GM12878 (cell line): ENCODE results near the gene TYW5. TPM values are rescaled to one million over a fixed set of nuclear protein-coding genes. Genes with fewer than 3 reads are reported as not detected.

Source experiments
- ATAC-seq: fragments of 200-7000 bp; cut with Tn5 transposase; 3 replicates; pipeline ENCODE4 v1.9.1; 2020; ENCODE audit warnings: mild to moderate bottlenecking, moderate library complexity
- BruUV-seq: library from RNA; stranded (reverse); fragments of 400-500 nt; replicated peaks from 2 replicates; lab custom pipeline; 2021; lab: Mats Ljungman, UMichigan
- CTCF ChIA-PET: fragments of 300-600 bp; sonication (Branson Sonifier 250); formaldehyde crosslinking; extraction: SDS; loops from one replicate; lab custom pipeline; 2021; ENCODE audit warnings: inconsistent platforms; lab: Yijun Ruan, JAX
- POLR2A ChIA-PET: fragments of 350-600 bp; formaldehyde crosslinking; extraction: SDS; loops from one replicate; lab custom pipeline; 2021; ENCODE audit warnings: inconsistent platforms; lab: Charles Lee
- RAD21 ChIA-PET: fragments of 300-600 bp; sonication (Branson Sonifier 250); formaldehyde crosslinking; loops from one replicate; lab custom pipeline; 2023; ENCODE audit warnings: antibody characterized with exemption; ENCODE audit not compliant: unreplicated experiment; lab: Charles Lee
- SMC1A ChIA-PET: fragments of 300-600 bp; sonication (Branson Sonifier 250); formaldehyde crosslinking; loops from one replicate; lab custom pipeline; 2023; ENCODE audit not compliant: unreplicated experiment, uncharacterized antibody; lab: Charles Lee
- DNase-seq: peaks from one replicate; pipeline ENCODE4 v3.0.0-alpha.2; 2011; ENCODE audit warnings: low read depth, low spot score
- FAIRE-seq: peaks from 3 replicates; lab custom pipeline; 2011; peaks lifted over from hg19 to GRCh38; lab: Jason Lieb, UNC
- H2AFZ ChIP-seq: 2 replicates; pipeline ENCODE4 v1.6.0; 2011; ENCODE audit warnings: low read depth, low read length, control low read depth; ENCODE audit not compliant: control insufficient read depth
- H3K27ac ChIP-seq: 2 replicates; pipeline ENCODE4 v1.5.1; 2011; ENCODE audit warnings: control low read depth; ENCODE audit not compliant: control insufficient read depth, insufficient read depth
- H3K27me3 ChIP-seq, 2 experiments: replicated peaks in 1 of 2; 2 replicates each; pipeline versions ENCODE4 v1.6.0 to v1.6.1; 2011; ENCODE audit warnings: low read length in 1 of 2; ENCODE audit not compliant: control insufficient read depth in 2 of 2, insufficient read depth in 2 of 2
- H3K36me3 ChIP-seq, 2 experiments: 2 replicates each; pipeline ENCODE4 v1.5.1; 2011; ENCODE audit warnings: low read length in 1 of 2; ENCODE audit not compliant: control insufficient read depth in 2 of 2, insufficient read depth in 2 of 2
- H3K4me1 ChIP-seq: 2 replicates; pipeline ENCODE4 v1.6.1; 2011; ENCODE audit warnings: mild to moderate bottlenecking, low read length, moderate library complexity, mixed read lengths; ENCODE audit not compliant: control insufficient read depth, insufficient read depth
- H3K4me2 ChIP-seq: 2 replicates; pipeline ENCODE4 v1.6.0; 2011; ENCODE audit warnings: control low read depth; ENCODE audit not compliant: control insufficient read depth, insufficient read depth
- H3K4me3 ChIP-seq: fragments of 200-600 bp; sonication (generic); 2 replicates; pipeline ENCODE4 v1.5.1; 2016
- H3K79me2 ChIP-seq: 2 replicates; pipeline ENCODE4 v1.6.0; 2011; ENCODE audit warnings: low read length; ENCODE audit not compliant: control insufficient read depth, insufficient read depth
- H3K9ac ChIP-seq: 2 replicates; pipeline ENCODE4 v1.8.0; 2011; ENCODE audit warnings: low read length, control low read depth, mixed read lengths; ENCODE audit not compliant: control insufficient read depth, insufficient read depth
- H3K9me3 ChIP-seq: replicated peaks from 3 replicates; pipeline ENCODE4 v1.5.1; 2011; ENCODE audit warnings: mild to moderate bottlenecking, low read length; ENCODE audit not compliant: control insufficient read depth, insufficient read depth
- H4K20me1 ChIP-seq: 2 replicates; pipeline ENCODE4 v1.6.0; 2011; ENCODE audit not compliant: control insufficient read depth, insufficient read depth
- ASH2L ChIP-seq: fragments of 300-600, 200-600 bp; sonication (generic); IDR thresholded peaks from 2 replicates; pipeline ENCODE4 v1.6.1; 2017; ENCODE audit warnings: low read depth, mild to moderate bottlenecking, borderline replicate concordance
- CEBPB ChIP-seq, 2 experiments: fragments of 150-350 bp in 1 of 2; IDR thresholded peaks; 2 replicates each; pipeline ENCODE4 v1.6.1; 2012 to 2014; ENCODE audit warnings: low read depth in 2 of 2, low read length in 2 of 2, borderline replicate concordance in 1 of 2, inconsistent platforms in 1 of 2
- EED ChIP-seq: sonication (generic); IDR thresholded peaks from 2 replicates; pipeline ENCODE4 v1.6.1; 2016; ENCODE audit warnings: antibody characterized with exemption, low read depth
- FOXK2 ChIP-seq: fragments of 450-650 bp; IDR thresholded peaks from 2 replicates; pipeline ENCODE4 v1.6.1; 2017; ENCODE audit warnings: mild to moderate bottlenecking, moderate library complexity
- IKZF2 ChIP-seq, 2 experiments: fragments of 450-650 bp; IDR thresholded peaks; 2 replicates each; pipeline ENCODE4 v1.6.1; 2017; ENCODE audit warnings: mild to moderate bottlenecking in 2 of 2, moderate library complexity in 2 of 2
- MYB ChIP-seq: fragments of 150-350 bp; IDR thresholded peaks from 2 replicates; pipeline ENCODE4 v1.6.1; 2014; ENCODE audit warnings: mild to moderate bottlenecking, low read depth, low read length, borderline replicate concordance
- MYC ChIP-seq: IDR thresholded peaks from 2 replicates; pipeline ENCODE4 v1.6.1; 2011; ENCODE audit warnings: mild to moderate bottlenecking, low read length, moderate library complexity, inconsistent platforms; ENCODE audit not compliant: insufficient read depth, insufficient replicate concordance, insufficient read length, severe bottlenecking
- SIN3A ChIP-seq: IDR thresholded peaks from 2 replicates; pipeline ENCODE4 v1.6.1; 2012; ENCODE audit warnings: low read depth, low read length, improper control_type of control experiment
- SMARCA5 ChIP-seq: fragments of 450-650 bp; IDR thresholded peaks from 2 replicates; pipeline ENCODE4 v1.6.1; 2017; ENCODE audit warnings: mild to moderate bottlenecking
- TAF1 ChIP-seq: IDR thresholded peaks from 2 replicates; pipeline ENCODE4 v1.6.1; 2011; ENCODE audit warnings: mild to moderate bottlenecking, low read depth, low read length, borderline replicate concordance
- TCF7 ChIP-seq: IDR thresholded peaks from 2 replicates; pipeline ENCODE4 v1.6.1; 2014; ENCODE audit warnings: antibody characterized with exemption, borderline replicate concordance
- WGBS: methylation state at CpG from one replicate; pipeline ENCODE4 v1.1.6; 2016; ENCODE audit warnings: low lambda C conversion rate; ENCODE audit not compliant: insufficient replicate concordance, insufficient coverage; ENCODE audit errors: missing lambda C conversion rate; 5-methylcytosine and 5-hydroxymethylcytosine counted together
- in situ Hi-C: fragments of 300-500 bp; cut with MboI; formaldehyde crosslinking; loops from 9 replicates; pipeline ENCODE4 v1.14.3; 2018; ENCODE audit warnings: mixed read lengths
- intact Hi-C: fragments of 100-400 bp; cut with micrococcal nuclease; formaldehyde crosslinking; loops from one replicate; pipeline ENCODE4 v1.14.2; 2022; ENCODE audit not compliant: unreplicated experiment
- polyA plus RNA-seq, 11 experiments: library from polyadenylated mRNA; depleted of rRNA in 4 of 11; unstranded in 6 of 11; stranded (reverse) in 5 of 11; fragments of >200 nt; fragmentation: Nextera tagmentation in 4 of 11; fragmentation: Illumina TruSeq in 1 of 11; extraction: Ambion mirVana in 4 of 11; extraction: Trizol in 1 of 11; gene quantifications; 1 replicate in 1 of 11; 2 replicates in 10 of 11; pipeline versions ENCODE4 v1.2.1 to v1.2.3, GENCODE V29; 2011 to 2016; ENCODE audit warnings: inconsistent platforms in 2 of 11, missing spikeins in 2 of 11, low read depth in 1 of 11
- total RNA-seq, 4 experiments: library from RNA; depleted of rRNA in 3 of 4; stranded (reverse); fragments of >200 nt in 3 of 4; fragmentation: Illumina TruSeq in 1 of 4; extraction: Trizol in 1 of 4; gene quantifications; 2 replicates each; pipeline versions ENCODE4 v1.2.1 to v1.2.3, GENCODE V29; 2013 to 2021
- TF ChIP-seq, protein P1 (sequence below): fragments of 450-650 bp; IDR thresholded peaks from 2 replicates; pipeline ENCODE4 v1.6.1; 2018; ENCODE audit warnings: borderline replicate concordance, mild to moderate bottlenecking; ENCODE audit not compliant: partially characterized antibody
- TF ChIP-seq, protein P2 (sequence below): IDR thresholded peaks from 2 replicates; pipeline ENCODE4 v1.6.1; 2012; ENCODE audit warnings: low read depth, low read length, improper control_type of control experiment

TYW5 gene
- total and polyA plus RNA-seq, 10 of the 15 experiments (the other 5 are each of a cell fraction or from before 2014, with no cell fraction given), result 4.6 to 11.8 (median 7.4) TPM

DNA sequence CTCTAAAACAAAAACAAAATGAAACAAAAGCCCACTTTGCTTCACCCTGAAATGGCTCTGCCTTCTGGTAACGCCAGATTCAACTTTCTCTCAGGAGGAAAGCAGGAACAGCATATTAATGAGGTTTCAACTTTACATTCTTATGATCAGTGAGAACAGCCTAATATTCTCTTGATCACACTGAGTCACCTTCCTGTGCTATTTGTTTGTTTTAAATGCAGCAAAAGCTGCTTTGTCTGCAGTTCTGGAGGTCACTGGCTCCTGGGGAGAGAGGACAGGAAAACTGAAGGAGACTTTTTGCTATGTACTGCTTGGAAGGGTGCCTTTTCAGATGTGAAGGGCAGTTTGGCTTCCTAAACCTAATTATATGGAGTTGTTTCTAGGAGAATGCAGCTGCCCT is 48.2 kb upstream of the TYW5 start:
- Histone ChIP-seq H3K4me1 (no peaks in the 10 kb centered on the region), H3K9ac (no peak overlapping the region), H3K4me3 (no peak overlapping the region), H3K9me3 (no peaks in the 10 kb centered on the region)
- ChIA-PET CTCF (interaction anchor here (1.0 kb wide), 1 partner anchor 19 kb away, joined by 3 read pairs; no protein-coding TSS in a partner anchor), SMC1A (interaction anchor here (0.7 kb wide), 1 partner anchor 12 kb away, joined by 3 read pairs; no protein-coding TSS in a partner anchor)
- FAIRE-seq, result no peak
- no peak for DNase-seq
- 0% methylated on average over 1 of the region's 1 CpG for WGBS
- intact Hi-C loops, result no loop called here
- in situ Hi-C loops, result no loop called here
- no peak for TF ChIP-seq TCF7
- TF ChIP-seq IKZF2 (IDR thresholded peaks at IDR 0.05), result no peak
- no peak for TF ChIP-seq SIN3A
- TF ChIP-seq FOXK2, result no peak
- TF ChIP-seq ASH2L, result no peak
- TF ChIP-seq, protein P1, sequence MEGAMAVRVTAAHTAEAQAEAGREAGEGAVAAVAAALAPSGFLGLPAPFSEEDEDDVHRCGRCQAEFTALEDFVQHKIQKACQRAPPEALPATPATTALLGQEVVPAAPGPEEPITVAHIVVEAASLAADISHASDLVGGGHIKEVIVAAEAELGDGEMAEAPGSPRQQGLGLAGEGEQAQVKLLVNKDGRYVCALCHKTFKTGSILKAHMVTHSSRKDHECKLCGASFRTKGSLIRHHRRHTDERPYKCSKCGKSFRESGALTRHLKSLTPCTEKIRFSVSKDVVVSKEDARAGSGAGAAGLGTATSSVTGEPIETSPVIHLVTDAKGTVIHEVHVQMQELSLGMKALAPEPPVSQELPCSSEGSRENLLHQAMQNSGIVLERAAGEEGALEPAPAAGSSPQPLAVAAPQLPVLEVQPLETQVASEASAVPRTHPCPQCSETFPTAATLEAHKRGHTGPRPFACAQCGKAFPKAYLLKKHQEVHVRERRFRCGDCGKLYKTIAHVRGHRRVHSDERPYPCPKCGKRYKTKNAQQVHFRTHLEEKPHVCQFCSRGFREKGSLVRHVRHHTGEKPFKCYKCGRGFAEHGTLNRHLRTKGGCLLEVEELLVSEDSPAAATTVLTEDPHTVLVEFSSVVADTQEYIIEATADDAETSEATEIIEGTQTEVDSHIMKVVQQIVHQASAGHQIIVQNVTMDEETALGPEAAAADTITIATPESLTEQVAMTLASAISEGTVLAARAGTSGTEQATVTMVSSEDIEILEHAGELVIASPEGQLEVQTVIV, result no peak
- no peak for TF ChIP-seq MYB
- TF ChIP-seq EED, result no peak
- TF ChIP-seq TAF1, result no peak
- TF ChIP-seq CEBPB (IDR thresholded peaks at IDR 0.05; ENCODE audit: borderline replicate concordance in 1 of 2, low read depth in 2 of 2, low read length in 2 of 2), result no peak
- TF ChIP-seq SMARCA5, result no peak
- TF ChIP-seq, protein P2, sequence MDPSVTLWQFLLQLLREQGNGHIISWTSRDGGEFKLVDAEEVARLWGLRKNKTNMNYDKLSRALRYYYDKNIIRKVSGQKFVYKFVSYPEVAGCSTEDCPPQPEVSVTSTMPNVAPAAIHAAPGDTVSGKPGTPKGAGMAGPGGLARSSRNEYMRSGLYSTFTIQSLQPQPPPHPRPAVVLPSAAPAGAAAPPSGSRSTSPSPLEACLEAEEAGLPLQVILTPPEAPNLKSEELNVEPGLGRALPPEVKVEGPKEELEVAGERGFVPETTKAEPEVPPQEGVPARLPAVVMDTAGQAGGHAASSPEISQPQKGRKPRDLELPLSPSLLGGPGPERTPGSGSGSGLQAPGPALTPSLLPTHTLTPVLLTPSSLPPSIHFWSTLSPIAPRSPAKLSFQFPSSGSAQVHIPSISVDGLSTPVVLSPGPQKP, result no peak
- TF ChIP-seq MYC, result no peak
- TF ChIP-seq, all 136 proteins: peak for 0
- ChIA-PET POLR2A (no interaction called here), RAD21 (no interaction called here)
- Histone ChIP-seq H4K20me1 (no peaks in the 10 kb centered on the region), H3K36me3 (no peaks in the 10 kb centered on the region), H3K79me2 (no peaks in the 10 kb centered on the region), H3K4me2 (no peak overlapping the region), H3K27ac (no peak overlapping the region), H3K27me3 (no peaks in the 10 kb centered on the region; a peak in 1 of 4 replicates), H2AFZ (no peak overlapping the region)
- no TSS peak for BruUV-seq
- ATAC-seq, result no peak
